ENCODE measurements around the gene RALGAPA2. TPM values are rescaled to one million over a fixed set of nuclear protein-coding genes. Genes with fewer than 3 reads are reported as not detected.
A peak's percentile ranks its signal among the peaks of the same experiment; 100 is the strongest.

Gene RALGAPA2
- total and polyA plus RNA-seq, 10 donors, result 1.2 to 55.2 (median 29.4) TPM

- Histone ChIP-seq H3K27ac (no peak overlapping the region), H3K27me3 (replicated peaks in 1 of 7) (peaks cover 12 to 100% (median 90%) of the 10 kb centered on the region in 7 donors), H3K36me3 (no peaks in the 10 kb centered on the region), H3K9me3 (no peaks in the 10 kb centered on the region), H3K4me1 (peaks cover 14 to 46% (median 30%) of the 10 kb centered on the region in 6 donors), H3K4me3 (peak overlapping the region in 7 of 8 donors; percentile 15 to 67 (median 31))
- intact Hi-C loops (cut with DNase I; ENCODE audit: low total_unique reads), result no loop called here
- 1 to 4% (median 3%) methylated on average over 8 to 86 of the region's 86 CpGs for WGBS, 5 donors
- DNase-seq, result no peak
- TF ChIP-seq POLR2A (IDR thresholded peaks at IDR 0.05), result no peak
Measured at GRCh38 chr20:20369250-20370093, 343.0 kb downstream of the RALGAPA2 start.

- Histone ChIP-seq H3K27me3 (replicated peaks in 1 of 7) (peaks cover 16 to 100% (median 90%) of the 10 kb centered on the region in 7 donors), H3K36me3 (no peaks in the 10 kb centered on the region), H3K9me3 (no peaks in the 10 kb centered on the region), H3K4me1 (peaks cover 14 to 55% (median 38%) of the 10 kb centered on the region in 6 donors), H3K4me3 (peak overlapping the region in 7 of 8 donors; percentile 20 to 67 (median 31)), H3K27ac (no peak overlapping the region)
- no peak for DNase-seq
- intact Hi-C loops (cut with DNase I; ENCODE audit: low total_unique reads), result no loop called here
- WGBS, 5 donors, result 1 to 2% (median 1%) methylated on average over 20 to 130 of the region's 130 CpGs
- TF ChIP-seq CTCF (IDR thresholded peaks at IDR 0.05 in 8 of 11, conservative IDR thresholded peaks at IDR 0.05 in 3 of 11), result no peak
Measured at GRCh38 chr20:20368418-20369249, 343.8 kb downstream of the RALGAPA2 start.

- Histone ChIP-seq H3K4me3 (peak within 1 kb of the TSS in 7 of 8 donors; percentile 20 to 67 (median 31)), H3K27me3 (replicated peaks in 1 of 7) (peaks cover 16 to 100% (median 88%) of the 10 kb centered on the region in 7 donors), H3K4me1 (peaks cover 14 to 61% (median 41%) of the 10 kb centered on the region in 6 donors), H3K36me3 (no peaks in the 10 kb centered on the region), H3K27ac (no peak within 1 kb of the TSS), H3K9me3 (no peaks in the 10 kb centered on the region)
- intact Hi-C loops (cut with DNase I; ENCODE audit: low total_unique reads), result no loop called here
- whole genome bisulfite sequencing, 5 donors, result 1 to 2% (median 1%) methylated on average over 13 to 108 of the region's 108 CpGs
- no peak for DNase-seq
- no peak for TF ChIP-seq POLR2AphosphoS5 (IDR thresholded peaks at IDR 0.05)
- TF ChIP-seq CTCF (IDR thresholded peaks at IDR 0.05 in 8 of 11, conservative IDR thresholded peaks at IDR 0.05 in 3 of 11), result no peak
- TF ChIP-seq POLR2A (IDR thresholded peaks at IDR 0.05), result no peak
Measured at GRCh38 chr20:20367575-20368417, 344.6 kb downstream of the RALGAPA2 start, which contains the start of gene INSM1. TSS of gene INSM1 (plus strand) at chr20:20368104. CDS start at chr20:20368268, 164 bp downstream.

Data from spleen (tissue), 11 donors.